ENCODE data around the gene PPM1A.
A peak's percentile ranks its signal among the peaks of the same experiment; 100 is the strongest.

PPM1A gene

GRCh38 chr14:60331201-60332045, 82.4 kb downstream of the PPM1A start:
- TF ChIP-seq, protein P1, sequence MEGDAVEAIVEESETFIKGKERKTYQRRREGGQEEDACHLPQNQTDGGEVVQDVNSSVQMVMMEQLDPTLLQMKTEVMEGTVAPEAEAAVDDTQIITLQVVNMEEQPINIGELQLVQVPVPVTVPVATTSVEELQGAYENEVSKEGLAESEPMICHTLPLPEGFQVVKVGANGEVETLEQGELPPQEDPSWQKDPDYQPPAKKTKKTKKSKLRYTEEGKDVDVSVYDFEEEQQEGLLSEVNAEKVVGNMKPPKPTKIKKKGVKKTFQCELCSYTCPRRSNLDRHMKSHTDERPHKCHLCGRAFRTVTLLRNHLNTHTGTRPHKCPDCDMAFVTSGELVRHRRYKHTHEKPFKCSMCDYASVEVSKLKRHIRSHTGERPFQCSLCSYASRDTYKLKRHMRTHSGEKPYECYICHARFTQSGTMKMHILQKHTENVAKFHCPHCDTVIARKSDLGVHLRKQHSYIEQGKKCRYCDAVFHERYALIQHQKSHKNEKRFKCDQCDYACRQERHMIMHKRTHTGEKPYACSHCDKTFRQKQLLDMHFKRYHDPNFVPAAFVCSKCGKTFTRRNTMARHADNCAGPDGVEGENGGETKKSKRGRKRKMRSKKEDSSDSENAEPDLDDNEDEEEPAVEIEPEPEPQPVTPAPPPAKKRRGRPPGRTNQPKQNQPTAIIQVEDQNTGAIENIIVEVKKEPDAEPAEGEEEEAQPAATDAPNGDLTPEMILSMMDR (conservative IDR thresholded peaks at IDR 0.05): peak; percentile 88
- no peak for TF ChIP-seq ZFX (IDR thresholded peaks at IDR 0.05)
- no peak overlapping the region for H3K27ac ChIP-seq

DNA sequence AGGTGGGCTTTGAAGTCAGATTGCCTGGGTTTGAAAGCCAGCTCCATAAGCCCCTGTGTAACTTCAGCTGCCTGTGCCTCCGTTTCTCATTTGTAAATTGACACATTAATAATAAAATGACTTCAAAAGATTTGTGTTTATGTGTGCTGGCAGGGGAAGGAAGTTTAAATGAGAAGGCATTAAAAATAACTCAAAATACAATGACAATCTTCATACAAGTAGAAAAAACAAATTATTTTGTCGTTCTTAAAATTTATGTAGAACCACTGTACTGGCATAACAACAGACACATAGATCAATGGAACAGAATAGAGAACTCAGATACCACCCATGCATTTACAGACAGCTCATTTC, 83.0 kb downstream of the PPM1A start:
- no peak overlapping the region for H3K27ac ChIP-seq
- TF ChIP-seq ZFX (IDR thresholded peaks at IDR 0.05): no peak
- TF ChIP-seq, protein P1 (conservative IDR thresholded peaks at IDR 0.05): peak; percentile 72

DNA sequence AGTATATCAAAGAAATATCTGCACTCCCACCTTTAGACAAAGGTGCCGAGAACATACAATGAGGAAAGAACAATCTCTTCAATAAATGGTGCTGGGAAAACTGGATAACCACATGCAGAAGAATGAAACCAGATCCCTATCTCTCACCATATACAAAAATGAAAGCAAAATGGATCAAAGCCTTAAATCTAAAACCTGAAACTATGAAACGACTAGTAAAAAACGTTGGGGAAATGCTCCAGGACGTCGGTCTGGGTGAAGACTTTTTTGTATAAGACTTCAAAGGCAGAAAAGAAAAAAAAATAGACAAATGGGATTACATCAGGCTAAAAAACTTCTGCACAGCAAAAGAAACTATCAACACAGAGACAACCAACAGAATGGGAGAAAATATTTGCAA, 83.8 kb downstream of the PPM1A start:
- TF ChIP-seq ZFX (IDR thresholded peaks at IDR 0.05): no peak
- TF ChIP-seq, protein P1 (conservative IDR thresholded peaks at IDR 0.05): no peak
- H3K27ac ChIP-seq: no peak overlapping the region

DNA sequence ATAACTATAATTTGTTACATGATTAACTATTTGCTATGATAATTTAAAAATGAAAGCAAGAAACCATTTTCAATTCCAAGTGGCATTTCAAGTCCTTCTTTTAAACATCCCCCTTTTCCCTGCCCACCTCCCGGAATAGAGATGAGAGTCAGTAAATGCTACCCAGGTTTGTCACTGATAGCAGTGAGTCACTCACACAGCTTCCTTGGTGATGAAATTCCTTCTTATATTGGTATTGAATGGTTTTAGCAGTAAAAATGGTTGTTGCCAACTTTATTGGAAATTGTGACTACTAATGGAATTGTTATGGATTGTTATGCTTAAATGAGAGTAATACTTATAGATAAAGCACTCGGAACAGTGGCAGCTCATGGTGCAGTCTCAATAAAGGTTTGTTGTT, 90.5 kb downstream of the PPM1A start:
- TF ChIP-seq, protein P1 (conservative IDR thresholded peaks at IDR 0.05): no peak
- no peak for TF ChIP-seq ZFX (IDR thresholded peaks at IDR 0.05)
- H3K27ac ChIP-seq: no peak overlapping the region

GRCh38 chr14:60343571-60344071, 94.6 kb downstream of the PPM1A start:
- no peak overlapping the region for H3K27ac ChIP-seq
- no peak for TF ChIP-seq ZFX (IDR thresholded peaks at IDR 0.05)
- TF ChIP-seq, protein P1 (conservative IDR thresholded peaks at IDR 0.05): no peak

- TF ChIP-seq, protein P1 (conservative IDR thresholded peaks at IDR 0.05): no peak
- no peak for TF ChIP-seq ZFX (IDR thresholded peaks at IDR 0.05)
Measured at GRCh38 chr14:60344751-60345150, 95.7 kb downstream of the PPM1A start.

GRCh38 chr14:60346706-60347105, 97.7 kb downstream of the PPM1A start:
- TF ChIP-seq, protein P1 (conservative IDR thresholded peaks at IDR 0.05): no peak
- TF ChIP-seq ZFX (IDR thresholded peaks at IDR 0.05): no peak
- no peak overlapping the region for H3K27ac ChIP-seq

More at GRCh38 chr14:60344751-60345150, 95.7 kb downstream of the PPM1A start:
- no peak overlapping the region for H3K27ac ChIP-seq
